ENCODE measurements around the gene ROGDI. TPM values are rescaled to one million over a fixed set of nuclear protein-coding genes. Genes with fewer than 3 reads are reported as not detected.

The ROGDI gene
- total and polyA plus RNA-seq, 9 of the 15 experiments (the other 6 are each of a cell fraction or from before 2014, with no cell fraction given): 0.97 to 37.3 (median 16.5) TPM

DNA sequence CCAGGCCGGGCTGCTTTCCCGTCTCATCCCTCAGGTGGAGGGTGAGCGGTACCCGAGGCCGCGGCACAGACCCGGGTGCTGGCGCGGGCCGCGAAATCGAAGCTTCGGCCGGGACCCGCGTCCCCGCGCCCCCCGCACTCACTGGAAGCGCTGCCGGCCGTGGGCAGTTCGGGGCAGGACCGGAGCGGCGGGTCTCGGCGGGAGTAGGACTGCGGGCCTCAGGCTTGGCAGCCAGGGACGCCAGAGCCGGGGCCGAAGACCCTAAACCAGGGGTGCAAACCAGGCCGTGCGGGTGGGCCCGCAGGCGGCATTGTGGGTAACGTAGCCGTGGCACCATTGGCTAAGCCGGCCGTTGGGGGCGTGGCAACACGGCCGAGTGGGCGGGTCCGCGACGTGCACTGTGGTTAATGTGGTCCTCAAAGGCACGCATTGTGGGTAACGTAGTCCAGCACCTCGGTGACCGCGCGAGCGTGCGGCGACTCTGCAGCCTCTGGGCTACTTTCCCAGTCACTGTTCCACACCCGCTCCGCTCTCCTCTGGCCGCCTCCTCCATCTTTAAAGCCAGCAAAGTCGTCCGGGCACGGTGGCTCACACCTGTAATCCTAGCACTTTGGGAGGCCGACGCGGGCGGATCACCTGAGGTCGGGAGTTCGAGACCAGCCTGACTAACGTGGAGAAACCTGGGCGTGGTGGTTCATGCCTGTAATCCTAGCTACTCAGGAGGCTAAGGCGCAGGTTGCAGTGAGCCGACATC, 35.4 kb downstream of the ROGDI start, which contains the start of gene ZNF500 (continued):
- no peak for TF ChIP-seq MTA1 (IDR thresholded peaks at IDR 0.05; ENCODE audit: borderline replicate concordance)
- TF ChIP-seq STAT5A (IDR thresholded peaks at IDR 0.05; ENCODE audit: borderline replicate concordance, low read length): no peak
- TF ChIP-seq CC2D1A (IDR thresholded peaks at IDR 0.05): no peak
- TF ChIP-seq, protein P1, sequence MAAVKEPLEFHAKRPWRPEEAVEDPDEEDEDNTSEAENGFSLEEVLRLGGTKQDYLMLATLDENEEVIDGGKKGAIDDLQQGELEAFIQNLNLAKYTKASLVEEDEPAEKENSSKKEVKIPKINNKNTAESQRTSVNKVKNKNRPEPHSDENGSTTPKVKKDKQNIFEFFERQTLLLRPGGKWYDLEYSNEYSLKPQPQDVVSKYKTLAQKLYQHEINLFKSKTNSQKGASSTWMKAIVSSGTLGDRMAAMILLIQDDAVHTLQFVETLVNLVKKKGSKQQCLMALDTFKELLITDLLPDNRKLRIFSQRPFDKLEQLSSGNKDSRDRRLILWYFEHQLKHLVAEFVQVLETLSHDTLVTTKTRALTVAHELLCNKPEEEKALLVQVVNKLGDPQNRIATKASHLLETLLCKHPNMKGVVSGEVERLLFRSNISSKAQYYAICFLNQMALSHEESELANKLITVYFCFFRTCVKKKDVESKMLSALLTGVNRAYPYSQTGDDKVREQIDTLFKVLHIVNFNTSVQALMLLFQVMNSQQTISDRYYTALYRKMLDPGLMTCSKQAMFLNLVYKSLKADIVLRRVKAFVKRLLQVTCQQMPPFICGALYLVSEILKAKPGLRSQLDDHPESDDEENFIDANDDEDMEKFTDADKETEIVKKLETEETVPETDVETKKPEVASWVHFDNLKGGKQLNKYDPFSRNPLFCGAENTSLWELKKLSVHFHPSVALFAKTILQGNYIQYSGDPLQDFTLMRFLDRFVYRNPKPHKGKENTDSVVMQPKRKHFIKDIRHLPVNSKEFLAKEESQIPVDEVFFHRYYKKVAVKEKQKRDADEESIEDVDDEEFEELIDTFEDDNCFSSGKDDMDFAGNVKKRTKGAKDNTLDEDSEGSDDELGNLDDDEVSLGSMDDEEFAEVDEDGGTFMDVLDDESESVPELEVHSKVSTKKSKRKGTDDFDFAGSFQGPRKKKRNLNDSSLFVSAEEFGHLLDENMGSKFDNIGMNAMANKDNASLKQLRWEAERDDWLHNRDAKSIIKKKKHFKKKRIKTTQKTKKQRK (IDR thresholded peaks at IDR 0.05; ENCODE audit: borderline replicate concordance, low read depth, low read length): no peak
- TF ChIP-seq NCOR1 (IDR thresholded peaks at IDR 0.05): no peak
- peak; percentile 98 for TF ChIP-seq SP1 (CRISPR knock-in tag; IDR thresholded peaks at IDR 0.05)
- TF ChIP-seq BRD4 (IDR thresholded peaks at IDR 0.05): no peak
- TF ChIP-seq RBM17 (IDR thresholded peaks at IDR 0.05; ENCODE audit: borderline replicate concordance, low read depth, low read length): no peak
- TF ChIP-seq ZNF79 (CRISPR knock-in tag; IDR thresholded peaks at IDR 0.05; ENCODE audit: low read depth): no peak
- peak; percentile 87 for TF ChIP-seq POLR2G (IDR thresholded peaks at IDR 0.05; ENCODE audit: low read depth, low read length)
- no peak for TF ChIP-seq ILK (tag; IDR thresholded peaks at IDR 0.05; ENCODE audit: borderline replicate concordance, low read depth)
- TF ChIP-seq FOS (IDR thresholded peaks at IDR 0.05; ENCODE audit: extremely low read depth, insufficient read length): peak; percentile 12
- TF ChIP-seq FOXJ3 (CRISPR knock-in tag; IDR thresholded peaks at IDR 0.05): no peak
- TF ChIP-seq, protein P2, sequence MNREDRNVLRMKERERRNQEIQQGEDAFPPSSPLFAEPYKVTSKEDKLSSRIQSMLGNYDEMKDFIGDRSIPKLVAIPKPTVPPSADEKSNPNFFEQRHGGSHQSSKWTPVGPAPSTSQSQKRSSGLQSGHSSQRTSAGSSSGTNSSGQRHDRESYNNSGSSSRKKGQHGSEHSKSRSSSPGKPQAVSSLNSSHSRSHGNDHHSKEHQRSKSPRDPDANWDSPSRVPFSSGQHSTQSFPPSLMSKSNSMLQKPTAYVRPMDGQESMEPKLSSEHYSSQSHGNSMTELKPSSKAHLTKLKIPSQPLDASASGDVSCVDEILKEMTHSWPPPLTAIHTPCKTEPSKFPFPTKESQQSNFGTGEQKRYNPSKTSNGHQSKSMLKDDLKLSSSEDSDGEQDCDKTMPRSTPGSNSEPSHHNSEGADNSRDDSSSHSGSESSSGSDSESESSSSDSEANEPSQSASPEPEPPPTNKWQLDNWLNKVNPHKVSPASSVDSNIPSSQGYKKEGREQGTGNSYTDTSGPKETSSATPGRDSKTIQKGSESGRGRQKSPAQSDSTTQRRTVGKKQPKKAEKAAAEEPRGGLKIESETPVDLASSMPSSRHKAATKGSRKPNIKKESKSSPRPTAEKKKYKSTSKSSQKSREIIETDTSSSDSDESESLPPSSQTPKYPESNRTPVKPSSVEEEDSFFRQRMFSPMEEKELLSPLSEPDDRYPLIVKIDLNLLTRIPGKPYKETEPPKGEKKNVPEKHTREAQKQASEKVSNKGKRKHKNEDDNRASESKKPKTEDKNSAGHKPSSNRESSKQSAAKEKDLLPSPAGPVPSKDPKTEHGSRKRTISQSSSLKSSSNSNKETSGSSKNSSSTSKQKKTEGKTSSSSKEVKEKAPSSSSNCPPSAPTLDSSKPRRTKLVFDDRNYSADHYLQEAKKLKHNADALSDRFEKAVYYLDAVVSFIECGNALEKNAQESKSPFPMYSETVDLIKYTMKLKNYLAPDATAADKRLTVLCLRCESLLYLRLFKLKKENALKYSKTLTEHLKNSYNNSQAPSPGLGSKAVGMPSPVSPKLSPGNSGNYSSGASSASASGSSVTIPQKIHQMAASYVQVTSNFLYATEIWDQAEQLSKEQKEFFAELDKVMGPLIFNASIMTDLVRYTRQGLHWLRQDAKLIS (CRISPR knock-in tag; IDR thresholded peaks at IDR 0.05): no peak
- TF ChIP-seq, protein P3, sequence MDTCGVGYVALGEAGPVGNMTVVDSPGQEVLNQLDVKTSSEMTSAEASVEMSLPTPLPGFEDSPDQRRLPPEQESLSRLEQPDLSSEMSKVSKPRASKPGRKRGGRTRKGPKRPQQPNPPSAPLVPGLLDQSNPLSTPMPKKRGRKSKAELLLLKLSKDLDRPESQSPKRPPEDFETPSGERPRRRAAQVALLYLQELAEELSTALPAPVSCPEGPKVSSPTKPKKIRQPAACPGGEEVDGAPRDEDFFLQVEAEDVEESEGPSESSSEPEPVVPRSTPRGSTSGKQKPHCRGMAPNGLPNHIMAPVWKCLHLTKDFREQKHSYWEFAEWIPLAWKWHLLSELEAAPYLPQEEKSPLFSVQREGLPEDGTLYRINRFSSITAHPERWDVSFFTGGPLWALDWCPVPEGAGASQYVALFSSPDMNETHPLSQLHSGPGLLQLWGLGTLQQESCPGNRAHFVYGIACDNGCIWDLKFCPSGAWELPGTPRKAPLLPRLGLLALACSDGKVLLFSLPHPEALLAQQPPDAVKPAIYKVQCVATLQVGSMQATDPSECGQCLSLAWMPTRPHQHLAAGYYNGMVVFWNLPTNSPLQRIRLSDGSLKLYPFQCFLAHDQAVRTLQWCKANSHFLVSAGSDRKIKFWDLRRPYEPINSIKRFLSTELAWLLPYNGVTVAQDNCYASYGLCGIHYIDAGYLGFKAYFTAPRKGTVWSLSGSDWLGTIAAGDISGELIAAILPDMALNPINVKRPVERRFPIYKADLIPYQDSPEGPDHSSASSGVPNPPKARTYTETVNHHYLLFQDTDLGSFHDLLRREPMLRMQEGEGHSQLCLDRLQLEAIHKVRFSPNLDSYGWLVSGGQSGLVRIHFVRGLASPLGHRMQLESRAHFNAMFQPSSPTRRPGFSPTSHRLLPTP (IDR thresholded peaks at IDR 0.05; ENCODE audit: borderline replicate concordance, extremely low read depth, insufficient read length): no peak
- TF ChIP-seq TCF3 (CRISPR knock-in tag; IDR thresholded peaks at IDR 0.05): 0 out of 2 replicates have a peak, but pooled peaks have one; percentile 13
- TF ChIP-seq ZSCAN32 (CRISPR knock-in tag; IDR thresholded peaks at IDR 0.05): no peak
- TF ChIP-seq FOXA1 (IDR thresholded peaks at IDR 0.05; ENCODE audit: borderline replicate concordance): no peak

Data from K562 (cell line).